GM19324 (cell line): ENCODE data around the gene TFIP11.
"Not testable (repeated sequence)": the region's sequence is repeated elsewhere in the genome, so short reads cannot be mapped to it uniquely, and the experiment has no call there.

ENCODE experiments used
- ATAC-seq: cut with Tn5 transposase; IDR thresholded peaks from one replicate; pipeline ENCODE4 v1.9.1; 2021; ENCODE audit warnings: mild to moderate bottlenecking, moderate library complexity; ENCODE audit not compliant: unreplicated experiment, low FRiP score

The TFIP11 gene

DNA sequence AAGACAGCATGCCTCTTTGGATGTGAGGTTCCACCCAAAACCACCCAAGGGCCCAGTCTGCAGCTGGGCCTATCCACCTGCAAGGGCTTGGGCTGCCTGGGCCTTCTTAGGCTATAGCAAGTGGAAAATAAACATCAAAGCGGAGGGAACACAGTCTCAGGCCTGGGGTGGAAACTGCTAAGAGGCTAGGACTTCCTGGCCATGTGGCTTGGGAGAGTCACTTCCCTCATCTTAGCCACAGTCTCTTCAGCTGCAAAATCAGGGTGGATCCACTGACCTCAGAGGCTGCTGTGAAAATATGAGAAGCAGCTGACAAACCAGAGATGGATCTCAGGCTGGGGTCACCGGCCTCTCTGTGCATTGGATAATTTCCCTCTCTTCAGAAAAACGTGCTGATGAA lies 30.6 kb upstream of the TFIP11 start:
- no peak for ATAC-seq

DNA sequence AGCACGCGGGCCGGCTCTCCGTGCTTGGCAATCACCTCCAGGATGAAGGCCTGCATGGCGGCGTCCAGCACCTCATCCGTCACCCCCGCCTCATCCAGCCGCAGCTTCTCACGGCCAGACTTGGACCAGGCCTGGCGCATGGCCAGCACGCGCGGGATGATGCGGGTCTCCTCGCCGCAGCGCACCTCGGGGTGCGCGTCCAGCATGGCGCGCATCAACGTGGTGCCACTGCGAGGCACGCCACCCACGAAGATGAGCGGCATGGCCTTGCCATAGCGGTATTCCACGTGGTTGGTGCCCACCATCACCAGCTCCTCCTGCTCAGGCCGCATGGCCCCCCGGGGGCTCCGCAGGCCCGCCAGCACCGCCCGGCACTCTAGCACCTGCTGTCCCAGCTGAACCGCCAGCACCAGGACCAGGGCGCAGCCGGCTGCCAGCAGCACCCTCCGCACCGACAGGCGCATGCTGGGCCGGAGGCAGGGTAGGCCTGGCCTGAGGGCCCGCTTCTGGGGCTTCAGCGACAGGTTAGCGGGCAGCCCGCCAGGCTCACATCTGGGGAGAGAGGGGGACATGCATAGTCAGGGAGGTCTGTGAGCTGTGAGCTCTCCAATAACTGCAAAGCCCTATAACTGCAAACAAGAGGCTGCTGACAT lies 29.0 kb upstream of the TFIP11 start:
- ATAC-seq = no peak

DNA sequence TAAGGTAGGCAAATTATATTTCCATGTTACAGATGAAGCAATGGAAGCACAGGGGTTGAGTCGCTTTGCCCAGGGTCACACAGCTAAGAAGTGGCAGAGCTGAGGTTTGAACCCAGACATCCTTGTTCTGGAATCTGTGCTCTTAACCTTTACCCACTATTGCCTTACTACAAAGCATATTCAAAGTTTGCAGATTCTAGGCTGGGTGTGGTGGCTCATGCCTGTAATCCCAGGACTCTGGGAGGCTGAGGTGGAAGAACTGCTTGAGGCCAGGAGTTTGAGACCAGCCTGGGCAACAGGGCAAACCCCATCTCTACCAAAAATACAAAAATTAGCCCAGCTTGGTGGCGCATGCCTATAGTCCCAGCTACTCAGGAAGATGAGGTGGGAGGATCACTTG lies 27.8 kb upstream of the TFIP11 start:
- no peak for ATAC-seq

DNA sequence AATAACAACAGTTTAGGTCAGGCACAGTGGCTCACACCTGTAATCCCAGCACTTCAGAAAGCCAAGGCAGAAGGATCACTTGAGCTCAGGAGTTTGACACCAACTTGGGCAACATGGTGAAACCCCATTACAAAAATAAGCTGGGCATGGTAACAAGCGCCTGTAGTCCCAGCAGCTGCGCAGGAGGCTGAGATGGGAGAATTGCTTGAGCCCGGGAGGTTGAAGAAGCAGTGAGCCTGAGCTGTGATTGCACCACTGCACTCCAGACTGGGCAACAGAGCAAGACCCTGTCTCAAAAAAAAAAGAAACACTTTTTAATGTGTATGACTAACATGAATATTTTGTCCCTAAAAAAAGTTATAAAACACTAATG lies 24.5 kb upstream of the TFIP11 start:
- no peak for ATAC-seq

DNA sequence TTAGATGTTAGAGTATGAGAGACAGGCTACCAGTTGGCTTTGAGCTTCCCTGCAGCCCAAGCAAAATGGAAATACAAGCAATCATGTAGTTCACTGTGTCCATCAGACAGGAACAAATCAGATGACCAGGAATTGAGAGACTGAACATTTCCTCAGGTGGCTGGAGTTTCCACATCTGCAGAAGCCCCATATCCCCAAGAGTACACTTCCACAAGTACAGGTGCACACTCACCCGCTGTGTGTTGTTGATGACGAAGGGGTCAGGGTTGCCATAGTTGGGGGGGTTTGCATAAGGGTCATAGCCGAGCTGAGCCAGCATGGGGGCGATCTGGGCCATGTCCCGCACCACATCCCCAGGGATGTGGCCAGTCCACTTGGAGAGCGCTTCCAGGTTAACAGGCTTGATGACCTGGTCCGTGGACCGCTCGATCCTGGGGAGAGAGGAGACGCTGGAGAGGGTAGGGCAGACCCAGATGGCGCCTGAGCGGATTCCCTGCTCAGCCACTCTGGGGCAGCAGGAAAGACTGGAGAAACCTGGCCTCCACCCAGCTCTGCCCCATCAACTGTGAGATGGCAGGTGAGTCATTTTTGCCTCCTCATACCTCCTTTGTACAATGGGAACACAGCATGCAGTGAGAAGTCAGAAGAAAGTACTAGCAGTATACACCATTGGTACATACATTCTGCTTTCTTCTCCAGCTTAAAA lies 23.9 kb upstream of the TFIP11 start:
- ATAC-seq = no peak

DNA sequence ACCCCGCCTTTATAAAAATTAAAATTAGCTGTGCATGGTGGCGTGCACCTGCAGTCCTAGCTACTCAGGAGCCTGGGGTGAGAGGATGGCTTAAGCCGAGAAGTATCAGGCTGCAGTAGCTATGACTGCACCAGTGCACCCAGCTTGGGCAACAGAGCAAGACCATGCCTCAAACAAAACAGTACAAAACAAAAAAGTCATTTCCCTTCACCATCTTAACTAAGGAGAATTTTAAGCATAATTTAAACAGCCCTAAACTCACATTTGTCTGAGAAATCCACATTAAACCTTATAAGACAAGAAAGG lies 23.3 kb upstream of the TFIP11 start:
- ATAC-seq = no peak

DNA sequence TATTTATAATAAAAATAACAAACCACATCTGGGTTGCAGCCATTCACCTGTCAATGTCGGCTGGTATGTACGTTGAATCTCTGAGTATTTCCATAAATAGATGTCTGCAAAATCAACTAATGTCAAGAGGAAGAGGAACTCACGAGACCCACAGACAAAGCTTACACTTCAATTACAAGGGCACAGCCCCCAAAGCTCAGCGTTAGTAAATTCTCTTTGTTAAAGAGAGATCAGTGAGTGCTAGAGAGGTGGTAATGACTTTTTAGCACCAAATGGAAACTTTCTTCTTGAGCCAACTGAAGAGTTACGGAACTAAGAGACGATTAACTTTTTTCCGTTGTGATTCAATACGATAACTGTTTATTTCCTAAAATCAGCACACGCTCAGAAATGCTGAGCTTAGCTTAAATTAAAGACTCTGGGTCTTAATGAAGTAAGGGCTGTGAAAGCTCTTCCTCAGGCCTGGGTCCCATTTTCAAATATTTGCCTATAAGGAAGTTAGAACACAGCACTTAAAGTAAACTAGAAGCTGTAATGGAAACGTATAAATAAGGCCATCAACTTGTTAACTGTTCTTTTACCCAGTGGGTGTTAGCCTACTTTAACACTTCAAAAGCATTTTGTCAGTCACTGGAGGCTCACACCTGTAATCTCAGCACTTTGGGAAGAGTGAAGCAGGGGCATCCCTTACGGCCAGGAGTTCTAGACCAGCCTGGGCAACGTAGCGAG lies 22.8 kb upstream of the TFIP11 start:
- ATAC-seq = no peak

DNA sequence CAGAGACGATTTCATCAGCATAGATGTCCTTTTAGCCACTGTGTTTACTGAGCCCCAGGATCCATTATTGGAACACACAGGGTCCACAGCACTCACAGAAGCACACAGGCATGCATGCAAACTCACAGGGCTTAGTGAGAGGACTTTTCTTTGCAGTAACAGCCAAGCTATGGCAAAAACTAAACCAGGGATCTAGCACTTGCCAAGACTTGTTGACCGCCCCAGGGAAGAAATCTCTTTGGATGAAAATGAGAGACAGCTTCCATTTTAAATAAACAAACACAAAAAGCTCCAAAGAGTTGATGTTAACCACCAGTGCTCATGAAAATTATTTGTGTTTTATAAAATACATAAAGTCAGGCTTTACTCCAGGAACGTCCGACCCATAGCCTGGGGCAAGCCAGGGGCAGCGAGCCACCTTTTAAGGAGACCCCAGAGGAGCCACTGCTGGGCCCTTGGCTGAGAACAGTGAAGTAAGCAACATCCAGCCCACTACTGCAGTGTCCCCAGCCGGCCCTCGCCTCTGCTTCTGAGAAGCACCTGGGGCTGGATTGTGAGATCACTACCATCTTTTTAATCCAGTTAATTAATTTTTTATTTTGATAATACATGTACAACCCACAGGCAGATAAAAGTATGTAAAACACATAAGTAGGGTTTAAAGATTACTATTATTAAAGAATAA lies 22.0 kb upstream of the TFIP11 start:
- ATAC-seq = no peak

DNA sequence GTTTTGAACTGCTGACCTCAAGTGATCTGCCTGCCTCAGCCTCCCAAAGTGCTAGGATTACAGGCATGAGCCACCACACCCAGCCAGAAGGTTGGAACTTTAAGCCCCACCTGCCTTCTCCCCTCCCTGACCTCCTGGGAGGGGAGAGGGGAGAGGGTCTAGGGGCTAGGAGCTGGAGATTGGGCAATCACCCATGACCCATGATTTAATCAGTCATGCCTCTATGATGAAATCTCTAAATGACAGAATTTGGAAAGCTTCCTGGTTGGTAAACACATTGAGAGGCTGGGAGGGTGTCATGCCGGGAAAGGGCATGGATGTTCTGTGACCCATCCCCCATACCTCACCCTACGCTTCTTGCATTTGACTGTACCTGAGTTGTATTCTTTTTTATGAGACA lies 17.1 kb upstream of the TFIP11 start:
- no peak for ATAC-seq

DNA sequence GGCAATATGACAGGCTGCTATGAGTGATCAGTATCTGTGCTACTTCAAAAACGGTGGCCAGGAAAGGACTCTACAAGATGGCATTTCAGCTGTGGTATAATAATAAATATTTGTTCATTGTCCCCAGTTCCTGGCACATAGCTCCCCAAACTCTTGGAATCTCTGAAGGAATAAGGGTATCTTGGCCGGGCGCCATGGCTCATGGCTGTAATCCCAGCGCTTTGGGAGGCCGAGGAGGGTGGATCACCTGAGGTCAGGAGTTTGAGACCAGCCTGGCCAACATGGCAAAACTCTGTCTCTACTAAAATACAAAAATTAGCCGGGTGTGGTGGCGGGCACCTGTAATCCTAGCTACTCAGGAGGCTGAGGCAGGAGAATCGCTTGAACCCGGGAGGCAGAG lies 16.2 kb upstream of the TFIP11 start:
- not testable (repeated sequence) for ATAC-seq

DNA sequence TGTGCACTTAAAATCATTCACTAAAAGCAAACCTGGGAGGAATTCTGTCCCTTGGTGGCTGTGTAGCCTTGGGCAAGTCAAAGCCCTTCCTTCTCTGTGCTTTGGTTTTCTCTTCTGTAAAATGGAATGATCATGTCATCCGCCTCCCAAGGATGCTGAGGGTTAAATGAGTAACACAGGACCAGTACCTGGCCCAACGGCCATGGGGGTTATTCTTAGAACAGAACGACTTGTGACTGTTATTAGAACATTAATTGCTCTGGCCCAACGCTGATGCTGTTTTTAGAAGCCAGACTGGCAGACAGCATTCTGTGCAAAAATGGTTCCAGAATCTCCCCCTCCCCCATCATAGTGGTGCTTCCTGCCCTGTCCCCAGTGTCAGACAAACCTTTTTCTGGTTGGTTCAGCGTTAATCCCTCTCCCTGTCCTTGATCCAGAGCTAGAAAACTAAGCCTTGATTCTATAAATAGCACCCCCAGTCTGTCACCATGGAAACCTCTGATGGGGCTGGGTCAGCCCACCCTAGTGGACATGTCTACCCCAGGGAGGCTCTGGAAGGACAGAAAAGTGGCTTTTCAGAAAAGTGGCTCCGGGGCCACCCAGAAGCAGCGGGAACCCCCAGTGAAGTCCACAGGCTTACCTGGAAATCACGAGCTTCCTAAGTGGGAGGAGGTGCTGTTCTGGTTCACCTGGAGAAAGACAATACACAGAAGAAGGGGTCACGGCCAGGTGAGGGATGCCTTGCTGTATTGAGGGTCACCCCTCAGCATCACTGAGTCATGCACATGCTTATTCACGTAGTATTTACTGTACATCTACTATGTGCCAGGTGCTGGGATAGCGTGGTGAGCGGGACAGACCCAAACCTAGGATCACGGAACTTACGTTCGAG lies 15.5 kb upstream of the TFIP11 start:
- ATAC-seq = no peak

DNA sequence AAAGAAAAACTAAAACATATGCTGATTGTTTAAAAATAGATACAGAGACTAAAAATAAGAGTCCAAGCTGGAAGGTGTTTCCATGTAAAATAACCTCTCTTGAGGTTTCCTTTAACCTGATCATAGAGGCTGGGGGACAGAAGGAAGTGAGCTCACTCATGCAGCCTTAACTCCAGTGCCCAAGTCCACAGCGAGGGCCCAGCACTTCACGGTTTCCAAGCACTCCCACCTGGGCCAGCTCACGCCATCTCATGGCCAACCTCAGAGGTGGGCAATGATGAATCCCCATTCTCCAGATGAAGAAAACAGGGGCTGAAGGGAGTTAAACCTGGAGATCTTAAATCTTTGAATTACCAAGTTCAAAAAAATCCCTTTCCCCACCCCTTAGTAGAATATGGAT lies 14.9 kb upstream of the TFIP11 start:
- ATAC-seq = no peak

DNA sequence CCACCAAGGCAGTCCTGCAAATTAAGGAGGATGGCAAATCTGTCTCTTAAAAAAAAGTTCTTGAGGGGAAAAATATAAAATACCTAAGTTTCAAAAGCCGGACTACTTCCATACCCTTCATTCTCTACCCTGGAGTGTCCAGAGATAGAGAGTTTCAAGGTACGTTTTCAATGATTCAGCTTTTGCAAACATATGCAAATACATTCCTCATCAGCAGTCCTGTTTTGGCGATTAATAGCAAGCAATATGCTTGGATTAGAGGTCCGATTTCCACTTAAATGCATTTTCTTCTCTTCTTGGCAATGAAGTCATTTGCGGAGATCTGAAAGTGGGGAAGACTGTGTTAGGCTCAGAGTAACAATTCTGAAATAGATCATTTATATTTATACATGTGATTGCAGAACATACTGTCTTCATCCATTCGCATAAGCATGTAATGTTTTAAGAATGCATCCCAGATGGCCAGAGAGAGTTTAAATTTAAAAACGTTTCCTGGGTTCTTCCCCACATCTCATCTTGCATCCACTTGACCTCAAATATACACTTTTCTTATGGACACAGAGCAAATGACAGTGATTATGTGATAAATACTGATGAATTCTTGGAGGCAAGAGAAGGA lies 13.8 kb upstream of the TFIP11 start:
- no peak for ATAC-seq

DNA sequence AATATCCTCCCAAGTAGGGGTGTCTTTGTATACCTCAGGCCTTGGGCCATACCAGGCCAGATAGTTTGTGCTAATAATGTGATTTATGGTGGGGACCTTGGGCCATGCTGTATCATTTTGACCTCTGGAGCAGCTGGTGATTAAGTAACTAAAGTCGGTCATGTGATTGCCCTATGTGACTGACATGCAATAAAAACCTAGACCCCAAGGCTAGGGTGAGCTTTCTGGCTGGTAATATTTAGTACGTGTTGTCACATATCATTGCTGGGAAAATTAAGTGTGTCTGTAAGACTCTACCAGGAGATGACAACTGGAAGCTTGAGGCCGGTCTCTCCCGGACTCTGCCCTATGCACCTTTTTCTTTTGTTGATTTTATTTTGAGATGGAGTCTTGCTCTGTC lies 12.6 kb upstream of the TFIP11 start:
- no peak for ATAC-seq

DNA sequence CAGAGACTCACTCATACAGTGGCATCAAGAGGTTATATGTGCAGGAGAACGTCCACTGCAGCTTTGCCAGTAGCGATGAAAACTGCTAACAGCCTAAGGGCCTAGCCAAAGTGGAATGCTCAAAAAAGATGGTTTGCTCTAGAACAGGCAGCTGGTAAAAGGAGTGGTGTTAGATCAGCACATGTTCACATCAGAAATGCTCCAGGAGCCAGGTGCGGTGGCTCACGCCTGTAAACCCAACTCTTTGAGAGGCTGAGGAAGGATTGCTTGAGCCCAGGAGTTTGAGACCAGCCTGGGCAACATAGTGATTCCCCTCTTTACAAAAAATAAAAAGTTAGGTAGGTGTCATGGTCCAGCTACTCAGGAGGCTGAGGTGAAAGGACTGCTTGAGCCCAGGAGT lies 10.3 kb upstream of the TFIP11 start:
- ATAC-seq = no peak

DNA sequence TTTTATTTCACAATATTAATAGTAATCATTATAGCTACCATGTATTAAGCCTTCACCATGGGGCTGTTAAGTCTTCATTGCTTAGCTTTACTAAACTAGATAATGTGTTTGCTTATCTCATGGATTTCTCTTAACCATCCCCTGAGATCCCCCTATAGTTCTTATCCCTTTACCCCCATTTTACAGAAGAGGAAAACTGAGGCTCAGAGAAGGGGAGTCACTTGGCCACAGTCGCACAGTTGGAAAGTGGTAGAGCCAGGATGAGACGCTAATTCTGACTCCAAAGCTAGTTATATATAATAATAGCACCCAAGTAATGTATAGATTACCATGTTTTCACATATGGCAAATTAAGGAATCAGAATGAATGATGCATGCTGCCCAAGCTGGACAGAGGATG lies 9.7 kb upstream of the TFIP11 start:
- ATAC-seq = no peak

DNA sequence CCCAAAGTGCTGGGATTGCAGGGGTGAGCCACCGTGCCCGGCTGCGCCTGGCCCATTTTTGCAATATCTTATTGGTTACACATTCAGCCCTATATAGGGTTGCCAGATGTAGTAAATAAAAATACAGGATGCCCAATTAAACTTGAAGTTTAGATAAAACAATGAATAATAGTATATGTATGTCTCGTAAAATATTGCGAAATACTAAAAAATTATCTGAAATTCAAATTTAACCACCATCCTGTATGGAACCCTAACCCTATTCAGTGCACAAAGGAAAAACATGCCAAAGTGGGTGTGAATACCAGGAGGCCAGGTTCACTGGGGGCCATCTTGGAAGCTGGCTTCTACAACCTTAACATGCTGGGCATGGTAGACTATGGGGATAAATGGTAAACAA lies 5.2 kb upstream of the TFIP11 start:
- ATAC-seq = no peak

DNA sequence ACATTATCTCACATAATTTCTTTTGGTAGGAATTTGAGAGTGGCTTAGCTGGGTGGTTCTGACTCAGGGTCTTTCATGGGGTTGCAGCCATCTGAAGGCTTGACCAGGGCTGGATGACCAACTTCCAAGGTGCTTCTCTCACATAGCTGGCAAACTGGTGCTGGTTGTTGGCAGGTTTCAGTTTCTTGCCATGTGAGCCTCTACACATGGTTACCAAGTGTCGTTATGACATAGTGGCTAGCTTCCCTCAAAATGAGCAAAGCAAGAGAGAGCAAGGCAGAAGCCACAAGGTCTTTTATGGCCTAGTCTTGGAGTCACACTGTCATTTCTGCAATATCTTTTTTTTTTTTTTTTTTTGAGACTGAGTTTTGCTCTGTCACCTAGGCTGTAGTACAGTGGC lies 4.2 kb upstream of the TFIP11 start:
- no peak for ATAC-seq

DNA sequence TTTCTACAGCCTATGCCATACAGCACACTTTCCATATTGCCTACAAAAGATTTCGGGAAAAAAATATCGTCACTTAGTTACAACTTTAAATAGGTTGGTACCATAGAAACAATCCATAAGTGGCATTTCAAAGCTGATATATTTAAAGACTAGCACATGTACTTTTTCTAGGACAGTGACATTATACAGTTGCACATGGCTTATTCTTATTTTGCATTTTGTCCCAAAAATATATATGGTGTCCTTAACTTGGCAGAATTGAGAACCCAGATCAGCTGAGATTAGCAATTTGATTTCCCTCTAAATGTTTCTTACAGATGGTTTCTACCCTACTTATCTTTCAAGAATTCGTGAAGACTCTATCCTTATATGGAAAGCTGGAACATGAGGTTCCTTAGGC lies 3.7 kb upstream of the TFIP11 start:
- ATAC-seq = no peak
